HG03095 (cell line): ENCODE data around the gene GTF2H2C.
A peak's percentile ranks its signal among the peaks of the same experiment; 100 is the strongest.
"Not testable (repeated sequence)": the region's sequence is repeated elsewhere in the genome, so short reads cannot be mapped to it uniquely, and the experiment has no call there.

ENCODE experiments used
- ATAC-seq: cut with Tn5 transposase; IDR thresholded peaks from one replicate; pipeline ENCODE4 v1.9.1; 2021; ENCODE audit warnings: moderate library complexity; ENCODE audit not compliant: unreplicated experiment

Gene GTF2H2C

GRCh38 chr5:69560587-69561431, 818 bp downstream of the GTF2H2C start:
- not testable (repeated sequence) for ATAC-seq

GRCh38 chr5:69566172-69566571, 6.2 kb downstream of the GTF2H2C start:
- not testable (repeated sequence) for ATAC-seq

DNA sequence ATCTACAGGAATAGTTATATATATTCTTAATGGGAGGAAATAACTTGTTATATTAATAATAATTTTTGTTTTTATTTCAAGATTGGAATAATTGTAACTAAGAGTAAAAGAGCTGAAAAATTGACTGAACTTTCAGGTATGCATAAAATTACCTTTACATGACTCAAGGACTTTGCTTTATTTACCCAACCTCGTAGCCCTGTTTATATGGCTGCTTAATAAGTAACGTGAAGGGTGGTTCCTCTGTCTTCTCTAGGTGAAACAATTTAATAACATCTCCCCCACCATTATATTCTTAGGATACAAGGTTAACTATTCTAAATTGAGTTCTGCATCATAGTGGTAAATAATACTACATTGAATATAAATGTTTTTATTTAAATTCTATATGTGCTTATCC, 8.1 kb downstream of the GTF2H2C start:
- not testable (repeated sequence) for ATAC-seq

DNA sequence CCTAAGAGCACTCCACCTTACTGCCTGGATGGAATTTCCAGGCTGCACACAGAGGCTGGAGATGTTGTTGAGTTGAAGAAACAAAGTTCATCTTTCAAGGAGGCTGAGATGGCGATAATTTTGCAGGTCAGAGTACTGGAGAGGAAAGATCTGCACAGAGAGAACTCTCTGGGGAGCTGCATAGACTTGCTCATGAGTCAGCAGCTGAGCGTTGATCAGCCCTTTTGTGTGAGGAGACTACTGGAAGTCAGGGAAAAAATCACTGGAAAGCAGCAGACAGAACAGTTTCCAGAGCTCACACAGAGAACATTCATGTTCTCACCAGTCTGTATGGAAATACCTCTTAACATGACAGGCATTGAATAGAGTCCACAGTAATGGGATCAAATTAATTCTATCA, 23.4 kb downstream of the GTF2H2C start:
- not testable (repeated sequence) for ATAC-seq

DNA sequence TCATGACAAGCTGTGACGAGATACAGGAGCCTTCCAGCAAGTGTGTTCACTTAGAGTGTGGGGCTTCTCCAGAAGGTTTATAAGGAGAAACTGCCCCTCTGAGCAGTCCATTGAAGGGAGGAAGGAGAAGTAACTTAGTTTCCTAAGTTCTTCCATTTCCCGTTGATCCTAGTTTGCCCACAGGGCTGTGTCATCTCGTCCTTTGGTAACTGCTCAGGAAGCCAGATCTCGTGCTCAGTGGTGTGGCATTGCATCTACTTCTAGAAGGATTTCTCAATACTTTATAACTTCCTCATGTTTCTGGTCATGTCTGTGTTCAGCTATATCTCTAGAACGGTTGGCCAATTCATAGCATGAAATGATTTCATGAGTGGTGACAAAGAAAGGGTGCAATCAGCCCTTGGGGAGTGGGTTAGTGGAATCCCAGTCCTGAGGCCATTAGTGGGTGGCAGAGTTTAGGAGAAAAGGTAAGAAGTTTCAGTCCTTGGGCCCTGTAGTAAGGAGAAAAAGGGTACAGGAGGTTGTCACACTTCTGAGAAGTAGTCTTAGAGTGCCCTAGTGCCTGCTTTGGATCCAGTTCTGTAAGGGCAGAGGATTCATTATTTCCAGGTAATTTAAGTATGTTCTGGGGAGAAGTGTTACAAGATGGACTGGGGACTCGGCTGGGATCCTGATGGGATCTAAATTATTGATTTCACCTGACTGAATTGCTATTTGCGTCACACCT, 36.3 kb downstream of the GTF2H2C start:
- not testable (repeated sequence) for ATAC-seq

DNA sequence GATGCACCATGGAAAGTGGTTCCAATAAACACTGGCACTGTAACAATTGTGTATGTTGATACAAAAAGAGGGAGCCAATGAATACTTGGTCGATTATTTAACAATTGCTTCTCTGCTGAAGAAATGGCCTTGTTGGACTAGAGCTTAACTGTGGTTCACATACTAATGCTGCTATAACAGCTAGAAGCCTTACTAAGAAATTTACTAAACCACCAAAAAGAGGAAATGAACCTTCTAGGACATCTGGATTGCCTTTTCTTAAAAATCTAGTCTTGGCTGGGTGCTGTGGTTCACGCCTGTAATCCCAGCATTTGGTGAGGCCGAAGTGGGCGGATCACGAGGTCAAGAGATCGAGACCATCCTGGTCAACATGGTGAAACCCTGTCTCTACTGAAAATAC, 42.0 kb downstream of the GTF2H2C start:
- peak; percentile 87 for ATAC-seq

GRCh38 chr5:69606839-69607238, 46.8 kb downstream of the GTF2H2C start:
- not testable (repeated sequence) for ATAC-seq

DNA sequence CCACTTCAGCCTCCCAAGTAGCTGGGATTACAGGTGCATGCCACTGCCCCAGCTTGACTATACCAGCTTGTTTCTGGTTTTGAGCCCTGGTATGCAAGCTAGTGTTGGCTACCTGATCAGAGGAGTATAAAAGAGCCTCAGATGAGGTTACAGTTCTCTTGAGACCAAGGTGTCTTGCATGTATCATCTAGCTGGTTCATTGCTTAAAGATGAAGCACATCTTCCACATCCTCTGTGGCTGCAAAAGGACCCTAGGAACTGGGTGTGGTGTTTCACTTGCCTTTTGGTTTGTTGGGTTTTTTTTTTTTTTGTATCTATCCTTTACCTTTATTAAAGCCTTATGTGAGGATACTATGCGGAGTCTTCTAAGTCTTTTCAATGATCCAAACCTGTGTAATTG, 47.8 kb downstream of the GTF2H2C start:
- ATAC-seq: not testable (repeated sequence)

DNA sequence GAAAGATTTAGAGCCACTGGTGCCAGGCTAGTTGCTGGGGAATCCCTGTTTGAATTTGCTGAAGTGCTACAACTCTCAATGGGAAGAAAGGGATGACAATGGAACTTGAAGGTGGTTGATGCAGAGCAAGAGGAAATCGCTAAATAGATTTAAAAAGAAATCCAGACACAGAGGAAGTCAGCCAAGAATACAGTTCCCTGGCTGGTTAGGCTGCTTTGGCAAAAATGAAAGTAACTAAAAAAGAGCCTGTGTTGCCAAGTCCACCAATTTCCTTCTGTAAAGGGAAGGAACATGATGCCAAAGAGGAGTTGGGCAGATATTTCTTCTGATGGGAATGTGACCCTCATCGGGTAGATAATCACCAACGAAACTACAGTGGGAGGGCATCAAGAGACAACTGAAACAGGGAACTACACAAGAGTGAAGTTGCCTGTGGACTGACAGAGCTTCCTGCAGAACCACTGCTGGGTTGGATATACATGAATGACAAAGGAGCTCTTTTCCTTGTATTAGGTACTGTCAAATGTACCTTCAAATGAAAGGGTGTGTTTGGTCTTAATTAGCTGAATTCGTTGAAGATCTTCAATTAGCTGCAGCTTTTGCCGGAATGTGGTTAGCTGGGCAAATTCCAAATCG, 49.0 kb downstream of the GTF2H2C start:
- not testable (repeated sequence) for ATAC-seq

DNA sequence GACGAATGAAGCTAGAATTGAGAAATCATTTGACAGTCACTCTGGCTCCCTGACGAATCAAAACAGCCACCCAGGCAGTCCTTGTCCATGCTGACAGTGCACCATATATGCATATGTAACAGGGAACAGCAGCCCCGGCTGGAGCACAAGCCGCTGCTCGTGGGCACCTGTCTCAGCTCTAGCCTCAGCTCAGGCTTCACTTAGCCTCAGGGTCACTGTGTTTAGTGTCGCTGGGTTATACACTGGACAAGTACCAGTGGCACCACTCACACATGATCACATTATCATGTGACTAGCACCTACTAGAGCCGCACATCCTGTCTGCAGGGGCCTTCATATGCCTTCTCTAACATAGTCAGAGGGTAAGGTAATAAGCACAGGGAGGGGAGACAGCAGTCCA, 54.9 kb downstream of the GTF2H2C start:
- not testable (repeated sequence) for ATAC-seq

DNA sequence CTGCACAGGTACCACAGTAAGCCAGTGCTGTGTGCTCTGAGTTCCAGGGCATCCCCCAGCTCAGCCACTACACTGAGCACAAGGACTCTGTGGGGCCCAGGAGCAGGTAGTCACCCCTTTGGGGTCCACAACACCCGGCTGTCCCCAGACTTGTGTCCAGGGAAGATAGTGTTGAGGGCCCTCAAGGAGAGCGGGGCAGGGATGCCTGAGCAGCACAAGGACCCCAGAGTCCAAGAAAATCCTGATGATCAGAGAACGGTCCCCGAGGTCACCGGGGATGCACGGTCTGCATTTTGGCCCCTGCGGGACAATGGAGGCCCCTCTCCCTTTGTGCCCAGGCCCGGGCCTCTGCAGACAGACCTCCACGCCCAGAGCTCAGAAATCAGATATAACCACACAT, 71.9 kb downstream of the GTF2H2C start:
- not testable (repeated sequence) for ATAC-seq
